ENCODE results near the gene KDM3B.

KDM3B gene

DNA sequence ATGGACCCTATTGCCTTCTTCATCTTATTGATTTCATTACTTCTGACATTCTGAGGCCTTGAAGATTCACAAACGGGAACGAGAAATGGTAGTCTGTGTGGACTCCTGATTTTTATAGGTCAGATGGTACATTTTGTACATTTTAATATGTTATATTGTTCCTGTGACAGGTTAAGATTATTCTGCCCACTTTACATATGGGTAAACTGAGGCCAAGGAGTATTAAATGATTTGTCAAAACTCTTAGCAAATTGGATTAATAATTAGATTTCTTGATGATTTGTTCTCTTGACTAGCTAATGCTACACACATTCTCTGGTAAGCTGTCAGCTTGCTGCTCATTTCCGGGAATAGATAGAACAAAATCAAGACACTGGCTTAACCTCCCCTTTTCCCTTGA, 12.5 kb upstream of the KDM3B start:
- ATAC-seq = no peak

DNA sequence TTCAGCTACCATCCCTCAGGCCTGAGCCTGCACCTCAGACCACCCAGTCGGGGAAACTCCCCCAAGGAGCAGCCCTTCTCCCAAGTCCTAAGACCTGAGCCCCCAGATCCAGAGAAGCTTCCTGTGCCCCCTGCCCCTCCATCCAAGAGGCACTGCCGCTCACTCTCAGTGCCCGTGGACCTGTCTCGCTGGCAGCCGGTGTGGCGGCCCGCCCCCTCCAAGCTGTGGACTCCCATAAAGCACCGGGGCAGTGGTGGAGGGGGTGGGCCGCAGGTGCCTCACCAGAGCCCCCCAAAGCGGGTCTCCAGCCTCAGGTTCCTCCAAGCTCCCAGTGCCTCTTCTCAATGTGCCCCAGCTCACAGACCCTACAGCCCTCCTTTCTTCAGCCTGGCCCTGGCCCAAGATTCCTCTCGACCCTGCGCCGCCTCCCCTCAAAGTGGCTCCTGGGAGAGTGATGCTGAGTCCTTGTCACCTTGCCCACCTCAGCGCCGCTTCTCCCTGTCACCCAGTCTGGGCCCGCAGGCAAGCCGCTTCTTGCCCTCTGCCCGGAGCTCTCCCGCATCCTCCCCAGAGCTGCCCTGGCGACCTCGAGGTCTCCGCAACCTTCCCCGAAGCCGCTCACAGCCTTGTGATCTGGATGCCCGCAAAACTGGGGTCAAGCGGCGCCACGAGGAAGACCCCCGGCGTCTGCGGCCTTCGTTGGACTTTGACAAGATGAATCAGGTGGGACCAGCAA, 7.4 kb upstream of the KDM3B start:
- TF ChIP-seq, protein P1, sequence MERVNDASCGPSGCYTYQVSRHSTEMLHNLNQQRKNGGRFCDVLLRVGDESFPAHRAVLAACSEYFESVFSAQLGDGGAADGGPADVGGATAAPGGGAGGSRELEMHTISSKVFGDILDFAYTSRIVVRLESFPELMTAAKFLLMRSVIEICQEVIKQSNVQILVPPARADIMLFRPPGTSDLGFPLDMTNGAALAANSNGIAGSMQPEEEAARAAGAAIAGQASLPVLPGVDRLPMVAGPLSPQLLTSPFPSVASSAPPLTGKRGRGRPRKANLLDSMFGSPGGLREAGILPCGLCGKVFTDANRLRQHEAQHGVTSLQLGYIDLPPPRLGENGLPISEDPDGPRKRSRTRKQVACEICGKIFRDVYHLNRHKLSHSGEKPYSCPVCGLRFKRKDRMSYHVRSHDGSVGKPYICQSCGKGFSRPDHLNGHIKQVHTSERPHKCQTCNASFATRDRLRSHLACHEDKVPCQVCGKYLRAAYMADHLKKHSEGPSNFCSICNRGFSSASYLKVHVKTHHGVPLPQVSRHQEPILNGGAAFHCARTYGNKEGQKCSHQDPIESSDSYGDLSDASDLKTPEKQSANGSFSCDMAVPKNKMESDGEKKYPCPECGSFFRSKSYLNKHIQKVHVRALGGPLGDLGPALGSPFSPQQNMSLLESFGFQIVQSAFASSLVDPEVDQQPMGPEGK (CRISPR knock-in tag; IDR thresholded peaks at IDR 0.05; ENCODE audit: borderline replicate concordance) = no peak
- TF ChIP-seq BACH2 (CRISPR knock-in tag; IDR thresholded peaks at IDR 0.05; ENCODE audit: borderline replicate concordance) = no peak
- no peak for TF ChIP-seq ZC3H10 (CRISPR knock-in tag; IDR thresholded peaks at IDR 0.05)
- ATAC-seq = no peak

More for the DNA sequence above, 12.5 kb upstream of the KDM3B start:
- TF ChIP-seq ZNF8 (CRISPR knock-in tag; IDR thresholded peaks at IDR 0.05) = no peak
- TF ChIP-seq, protein P1 (CRISPR knock-in tag; IDR thresholded peaks at IDR 0.05; ENCODE audit: borderline replicate concordance) = no peak

DNA sequence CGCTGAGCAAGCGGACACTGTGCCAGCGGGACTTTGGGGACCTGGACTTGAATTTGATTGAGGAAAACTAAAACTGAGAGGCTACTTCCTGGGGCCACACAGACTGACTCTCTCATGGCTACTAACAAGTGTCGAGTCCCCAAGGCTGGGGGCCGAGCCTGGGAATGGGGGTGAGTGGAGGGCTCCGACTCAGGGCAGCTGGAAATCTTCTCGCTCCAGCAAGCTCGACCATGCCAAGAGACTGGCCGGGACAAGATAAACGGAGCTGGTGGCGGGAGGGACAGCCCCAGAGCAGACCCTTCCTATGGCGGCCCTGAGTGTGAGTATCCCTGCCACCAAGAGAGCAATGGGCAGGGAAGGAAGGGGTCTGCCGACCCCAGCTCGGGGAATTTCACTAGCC, 5.6 kb upstream of the KDM3B start:
- no peak for ATAC-seq
- no peak for TF ChIP-seq ZC3H10 (CRISPR knock-in tag; IDR thresholded peaks at IDR 0.05)
- TF ChIP-seq GLIS3 (CRISPR knock-in tag; IDR thresholded peaks at IDR 0.05) = no peak
- no peak for TF ChIP-seq ZFP3 (CRISPR knock-in tag; IDR thresholded peaks at IDR 0.05)
- TF ChIP-seq CSDC2 (CRISPR knock-in tag; IDR thresholded peaks at IDR 0.05) = no peak
- TF ChIP-seq ZNF70 (CRISPR knock-in tag; IDR thresholded peaks at IDR 0.05) = no peak
- TF ChIP-seq, protein P2, sequence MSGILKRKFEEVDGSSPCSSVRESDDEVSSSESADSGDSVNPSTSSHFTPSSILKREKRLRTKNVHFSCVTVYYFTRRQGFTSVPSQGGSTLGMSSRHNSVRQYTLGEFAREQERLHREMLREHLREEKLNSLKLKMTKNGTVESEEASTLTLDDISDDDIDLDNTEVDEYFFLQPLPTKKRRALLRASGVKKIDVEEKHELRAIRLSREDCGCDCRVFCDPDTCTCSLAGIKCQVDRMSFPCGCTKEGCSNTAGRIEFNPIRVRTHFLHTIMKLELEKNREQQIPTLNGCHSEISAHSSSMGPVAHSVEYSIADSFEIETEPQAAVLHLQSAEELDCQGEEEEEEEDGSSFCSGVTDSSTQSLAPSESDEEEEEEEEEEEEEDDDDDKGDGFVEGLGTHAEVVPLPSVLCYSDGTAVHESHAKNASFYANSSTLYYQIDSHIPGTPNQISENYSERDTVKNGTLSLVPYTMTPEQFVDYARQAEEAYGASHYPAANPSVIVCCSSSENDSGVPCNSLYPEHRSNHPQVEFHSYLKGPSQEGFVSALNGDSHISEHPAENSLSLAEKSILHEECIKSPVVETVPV (CRISPR knock-in tag; IDR thresholded peaks at IDR 0.05) = no peak
- TF ChIP-seq, protein P1 (CRISPR knock-in tag; IDR thresholded peaks at IDR 0.05; ENCODE audit: borderline replicate concordance) = no peak
- no peak for TF ChIP-seq ZFP30 (CRISPR knock-in tag; IDR thresholded peaks at IDR 0.05)
- TF ChIP-seq, protein P3, sequence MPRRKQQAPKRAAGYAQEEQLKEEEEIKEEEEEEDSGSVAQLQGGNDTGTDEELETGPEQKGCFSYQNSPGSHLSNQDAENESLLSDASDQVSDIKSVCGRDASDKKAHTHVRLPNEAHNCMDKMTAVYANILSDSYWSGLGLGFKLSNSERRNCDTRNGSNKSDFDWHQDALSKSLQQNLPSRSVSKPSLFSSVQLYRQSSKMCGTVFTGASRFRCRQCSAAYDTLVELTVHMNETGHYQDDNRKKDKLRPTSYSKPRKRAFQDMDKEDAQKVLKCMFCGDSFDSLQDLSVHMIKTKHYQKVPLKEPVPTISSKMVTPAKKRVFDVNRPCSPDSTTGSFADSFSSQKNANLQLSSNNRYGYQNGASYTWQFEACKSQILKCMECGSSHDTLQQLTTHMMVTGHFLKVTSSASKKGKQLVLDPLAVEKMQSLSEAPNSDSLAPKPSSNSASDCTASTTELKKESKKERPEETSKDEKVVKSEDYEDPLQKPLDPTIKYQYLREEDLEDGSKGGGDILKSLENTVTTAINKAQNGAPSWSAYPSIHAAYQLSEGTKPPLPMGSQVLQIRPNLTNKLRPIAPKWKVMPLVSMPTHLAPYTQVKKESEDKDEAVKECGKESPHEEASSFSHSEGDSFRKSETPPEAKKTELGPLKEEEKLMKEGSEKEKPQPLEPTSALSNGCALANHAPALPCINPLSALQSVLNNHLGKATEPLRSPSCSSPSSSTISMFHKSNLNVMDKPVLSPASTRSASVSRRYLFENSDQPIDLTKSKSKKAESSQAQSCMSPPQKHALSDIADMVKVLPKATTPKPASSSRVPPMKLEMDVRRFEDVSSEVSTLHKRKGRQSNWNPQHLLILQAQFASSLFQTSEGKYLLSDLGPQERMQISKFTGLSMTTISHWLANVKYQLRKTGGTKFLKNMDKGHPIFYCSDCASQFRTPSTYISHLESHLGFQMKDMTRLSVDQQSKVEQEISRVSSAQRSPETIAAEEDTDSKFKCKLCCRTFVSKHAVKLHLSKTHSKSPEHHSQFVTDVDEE (CRISPR knock-in tag; IDR thresholded peaks at IDR 0.05) = no peak
- no peak for TF ChIP-seq TOX (CRISPR knock-in tag; IDR thresholded peaks at IDR 0.05; ENCODE audit: borderline replicate concordance)
- no peak for TF ChIP-seq SNAI2 (CRISPR knock-in tag; IDR thresholded peaks at IDR 0.05)

DNA sequence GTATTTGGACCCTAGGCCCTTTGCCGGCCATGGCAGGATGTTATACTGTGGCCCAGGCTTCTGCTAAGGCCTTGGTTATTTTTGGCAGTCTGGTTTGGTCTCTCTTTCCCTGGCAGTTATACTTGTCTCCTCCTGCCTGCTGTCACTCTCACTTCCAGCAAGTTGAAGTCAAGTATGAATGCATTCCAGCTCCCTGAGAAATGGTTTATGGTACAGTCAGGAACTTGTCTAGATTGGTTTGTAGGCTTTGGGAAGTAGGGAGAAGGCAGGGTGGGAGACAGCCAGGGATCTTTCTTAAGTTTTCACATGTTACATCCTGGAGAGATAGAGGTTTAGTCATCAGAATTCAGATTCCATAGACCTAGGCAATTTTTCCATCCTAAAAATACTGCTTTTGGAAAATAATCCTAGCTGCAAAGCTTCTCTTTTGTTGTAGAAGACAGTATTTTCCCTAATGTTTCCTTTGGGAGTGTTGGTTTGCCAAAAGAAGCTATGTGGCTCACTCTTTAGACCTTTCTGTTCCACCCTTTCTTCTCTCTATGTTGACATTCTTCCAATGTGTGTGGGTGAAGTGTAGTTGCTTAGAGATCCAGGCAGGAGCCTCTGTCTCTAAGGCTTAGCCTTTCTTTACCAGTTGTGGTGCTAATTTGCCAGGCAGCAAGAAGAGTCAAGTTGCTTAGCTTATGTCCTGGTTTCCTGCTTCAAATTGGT, 2.5 kb upstream of the KDM3B start:
- ATAC-seq = no peak
- TF ChIP-seq SNAI2 (CRISPR knock-in tag; IDR thresholded peaks at IDR 0.05) (no peak), ZFP30 (CRISPR knock-in tag; IDR thresholded peaks at IDR 0.05) (no peak), ZC3H10 (CRISPR knock-in tag; IDR thresholded peaks at IDR 0.05) (no peak), ISL1 (CRISPR knock-in tag; IDR thresholded peaks at IDR 0.05) (no peak), TOX (CRISPR knock-in tag; IDR thresholded peaks at IDR 0.05; ENCODE audit: borderline replicate concordance) (no peak), ZNF565 (CRISPR knock-in tag; conservative IDR thresholded peaks at IDR 0.05; ENCODE audit: low read depth) (no peak), ARNTL (CRISPR knock-in tag; IDR thresholded peaks at IDR 0.05; ENCODE audit: borderline replicate concordance, low read depth) (no peak), CSDC2 (CRISPR knock-in tag; IDR thresholded peaks at IDR 0.05) (no peak), ZNF8 (CRISPR knock-in tag; IDR thresholded peaks at IDR 0.05) (no peak)
- TF ChIP-seq, protein P3 (CRISPR knock-in tag; IDR thresholded peaks at IDR 0.05) = no peak
- TF ChIP-seq, protein P4, sequence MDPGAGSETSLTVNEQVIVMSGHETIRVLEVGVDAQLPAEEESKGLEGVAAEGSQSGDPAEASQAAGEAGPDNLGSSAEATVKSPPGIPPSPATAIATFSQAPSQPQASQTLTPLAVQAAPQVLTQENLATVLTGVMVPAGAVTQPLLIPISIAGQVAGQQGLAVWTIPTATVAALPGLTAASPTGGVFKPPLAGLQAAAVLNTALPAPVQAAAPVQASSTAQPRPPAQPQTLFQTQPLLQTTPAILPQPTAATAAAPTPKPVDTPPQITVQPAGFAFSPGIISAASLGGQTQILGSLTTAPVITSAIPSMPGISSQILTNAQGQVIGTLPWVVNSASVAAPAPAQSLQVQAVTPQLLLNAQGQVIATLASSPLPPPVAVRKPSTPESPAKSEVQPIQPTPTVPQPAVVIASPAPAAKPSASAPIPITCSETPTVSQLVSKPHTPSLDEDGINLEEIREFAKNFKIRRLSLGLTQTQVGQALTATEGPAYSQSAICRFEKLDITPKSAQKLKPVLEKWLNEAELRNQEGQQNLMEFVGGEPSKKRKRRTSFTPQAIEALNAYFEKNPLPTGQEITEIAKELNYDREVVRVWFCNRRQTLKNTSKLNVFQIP (CRISPR knock-in tag; IDR thresholded peaks at IDR 0.05; ENCODE audit: borderline replicate concordance, low read depth) = no peak

All from SK-N-SH treated with all-trans-retinoic acid at 6 μM for 48 hours (cell line).